Parietal lobe (tissue), 1 donor: ENCODE results near the gene SPAM1. TPM values are rescaled to one million over a fixed set of nuclear protein-coding genes. Genes with fewer than 3 reads are reported as not detected.

Experiments
- total RNA-seq: library from RNA; depleted of rRNA; stranded (reverse); fragments of >200 nt; gene quantifications from one replicate; pipeline ENCODE4 v1.2.3, GENCODE V29; 2014

Gene SPAM1, protein sequence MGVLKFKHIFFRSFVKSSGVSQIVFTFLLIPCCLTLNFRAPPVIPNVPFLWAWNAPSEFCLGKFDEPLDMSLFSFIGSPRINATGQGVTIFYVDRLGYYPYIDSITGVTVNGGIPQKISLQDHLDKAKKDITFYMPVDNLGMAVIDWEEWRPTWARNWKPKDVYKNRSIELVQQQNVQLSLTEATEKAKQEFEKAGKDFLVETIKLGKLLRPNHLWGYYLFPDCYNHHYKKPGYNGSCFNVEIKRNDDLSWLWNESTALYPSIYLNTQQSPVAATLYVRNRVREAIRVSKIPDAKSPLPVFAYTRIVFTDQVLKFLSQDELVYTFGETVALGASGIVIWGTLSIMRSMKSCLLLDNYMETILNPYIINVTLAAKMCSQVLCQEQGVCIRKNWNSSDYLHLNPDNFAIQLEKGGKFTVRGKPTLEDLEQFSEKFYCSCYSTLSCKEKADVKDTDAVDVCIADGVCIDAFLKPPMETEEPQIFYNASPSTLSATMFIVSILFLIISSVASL
- total RNA-seq = not detected

DNA sequence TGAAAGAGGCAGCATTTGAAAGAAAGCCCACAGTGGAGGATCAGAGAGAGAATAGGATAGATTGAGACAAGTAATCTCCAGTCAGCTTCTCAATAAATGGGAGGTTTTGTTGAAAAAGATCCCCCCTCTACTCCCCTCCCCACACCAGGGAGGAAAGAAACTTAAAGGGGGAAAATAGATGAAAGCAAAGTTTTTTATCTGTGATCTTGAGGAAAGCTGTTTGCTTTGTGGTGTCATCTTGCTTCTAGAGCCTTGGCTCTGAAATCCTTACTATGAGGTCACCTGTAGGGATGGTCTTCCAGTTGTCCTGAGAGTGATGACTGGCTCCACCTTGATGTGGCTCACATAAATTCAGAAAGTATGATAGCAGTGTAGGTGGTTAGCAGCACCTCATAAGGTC is at the start of gene SPAM1:
Gene SPAM1 (plus strand): TSS at position 301 of the 400 bp plus-strand sequence. CDS start 28,330 bp downstream, outside the sequence.

Other genes starting within 250 kb of the SPAM1 start
- 30.4 TPM for gene WASL, start 176.2 kb upstream of the SPAM1 start, total RNA-seq
- gene HYAL4, start 80.1 kb upstream of the SPAM1 start, total RNA-seq = not detected
- 0.31 TPM for gene TMEM229A, start 107.8 kb downstream of the SPAM1 start, total RNA-seq